Panc1 (cell line): ENCODE measurements around the gene PRDM1. TPM values are rescaled to one million over a fixed set of nuclear protein-coding genes. Genes with fewer than 3 reads are reported as not detected.

Experiments used
- ATAC-seq: fragments of 200-7000 bp; cut with Tn5 transposase; 2 replicates; pipeline ENCODE4 v1.9.1; 2020; ENCODE audit warnings: mild to moderate bottlenecking, moderate library complexity
- BruUV-seq: library from RNA; stranded (reverse); fragments of 400-500 nt; replicated peaks from 2 replicates; lab custom pipeline; 2021; lab: Mats Ljungman, UMichigan
- CTCF ChIA-PET: fragments of 300-600 bp; sonication (Branson Sonifier 250); formaldehyde crosslinking; loops from one replicate; lab custom pipeline; 2022; ENCODE audit warnings: antibody characterized with exemption; lab: Charles Lee
- POLR2A ChIA-PET: fragments of 300-600 bp; sonication (Branson Sonifier 250); formaldehyde crosslinking; loops from one replicate; lab custom pipeline; 2022; ENCODE audit warnings: antibody characterized with exemption; lab: Charles Lee
- DNase-seq: peaks from one replicate; pipeline ENCODE4 v3.0.0-alpha.2; 2010; ENCODE audit warnings: low read depth, low spot score
- H3K27ac ChIP-seq: 2 replicates; pipeline ENCODE4 v1.5.1; 2011; ENCODE audit warnings: mild to moderate bottlenecking, low read length, inconsistent platforms
- H3K27me3 ChIP-seq: fragments of 200-500 bp; sonication (Bioruptor generic); 2 replicates; pipeline ENCODE4 v1.6.0; 2014; ENCODE audit warnings: low read length, inconsistent platforms; ENCODE audit not compliant: control insufficient read depth, insufficient read depth
- H3K36me3 ChIP-seq: fragments of 200-500 bp; sonication (Bioruptor generic); 2 replicates; pipeline ENCODE4 v1.5.1; 2014; ENCODE audit warnings: inconsistent platforms, mild to moderate bottlenecking, low read length, moderate library complexity; ENCODE audit not compliant: control insufficient read depth, insufficient read depth
- H3K4me1 ChIP-seq: 2 replicates; pipeline ENCODE4 v1.5.1; 2011; ENCODE audit warnings: inconsistent platforms, mild to moderate bottlenecking, low read length, moderate library complexity; ENCODE audit not compliant: control insufficient read depth, insufficient read depth
- H3K4me3 ChIP-seq, 2 experiments: 2 replicates each; pipeline ENCODE4 v1.5.1; 2011 to 2012; ENCODE audit warnings: low read depth in 2 of 2, low read length in 2 of 2, mild to moderate bottlenecking in 2 of 2, inconsistent platforms in 1 of 2, moderate library complexity in 1 of 2
- H3K9me3 ChIP-seq: fragments of 200-500 bp; sonication (Bioruptor generic); 2 replicates; pipeline ENCODE4 v1.5.1; 2014; ENCODE audit warnings: low read depth, mild to moderate bottlenecking, inconsistent platforms, low read length, moderate library complexity; ENCODE audit not compliant: control insufficient read depth, insufficient read depth
- CTCF ChIP-seq: fragments of 450-650 bp; IDR thresholded peaks from 2 replicates; pipeline ENCODE4 v1.5.1; 2017; ENCODE audit warnings: mild to moderate bottlenecking
- POLR2AphosphoS5 ChIP-seq: IDR thresholded peaks from 2 replicates; pipeline ENCODE4 v1.6.1; 2012; ENCODE audit warnings: mild to moderate bottlenecking, low read depth, low read length, moderate library complexity
- REST ChIP-seq, 2 experiments: IDR thresholded peaks; 2 replicates each; pipeline ENCODE4 v1.6.1; 2011 to 2012; ENCODE audit warnings: low read depth in 2 of 2, control low read depth in 1 of 2, low read length in 1 of 2, mild to moderate bottlenecking in 1 of 2, moderate library complexity in 1 of 2; ENCODE audit not compliant: insufficient read depth in 1 of 2
- SIN3A ChIP-seq: IDR thresholded peaks from 2 replicates; pipeline ENCODE4 v1.6.1; 2012; ENCODE audit warnings: low read depth, mild to moderate bottlenecking, low read length, moderate library complexity, borderline replicate concordance; ENCODE audit not compliant: insufficient read depth
- TCF7L2 ChIP-seq: IDR thresholded peaks from 2 replicates; pipeline ENCODE4 v1.6.1; 2011; ENCODE audit warnings: mild to moderate bottlenecking, low read depth, low read length, inconsistent platforms
- in situ Hi-C: cut with HindIII; loops from 2 replicates; pipeline ENCODE4 v1.10.0; 2016; ENCODE audit warnings: low sequenced_read_pairs, low pct_unique_long_range_greater_than_20kb
- intact Hi-C: fragments of 100-400 bp; cut with micrococcal nuclease; formaldehyde crosslinking; loops from one replicate; pipeline ENCODE4 v1.10.0; 2022; ENCODE audit not compliant: unreplicated experiment
- total RNA-seq: library from RNA; stranded (reverse); gene quantifications from one replicate; pipeline ENCODE4 v1.2.1, GENCODE V29; 2021; ENCODE audit not compliant: unreplicated experiment

Gene PRDM1
- total RNA-seq, 1 experiment from 2014 or later = 2.6 TPM

GRCh38 chr6:106155219-106155830 is 69.2 kb downstream of the PRDM1 start:
- in situ Hi-C loops = no loop called here

GRCh38 chr6:106156413-106156812 is 70.3 kb downstream of the PRDM1 start:
- no peak overlapping the region for H3K27ac ChIP-seq
- ATAC-seq (no peak), DNase-seq (no peak)
- ChIA-PET CTCF (no interaction called here), POLR2A (no interaction called here)
- no peak overlapping the region for H3K4me3 ChIP-seq
- in situ Hi-C loops = no loop called here
- no TSS peak for BruUV-seq
- intact Hi-C loops = no loop called here
- no peaks in the 10 kb centered on the region for H3K27me3 ChIP-seq
- no peaks in the 10 kb centered on the region for H3K9me3 ChIP-seq
- H3K4me1 ChIP-seq = no peaks in the 10 kb centered on the region
- TF ChIP-seq REST (IDR thresholded peaks at IDR 0.05; ENCODE audit: insufficient read depth in 1 of 2, low read depth in 2 of 2, low read length in 1 of 2) (no peak), SIN3A (no peak), POLR2AphosphoS5 (no peak), CTCF (no peak), TCF7L2 (no peak)
- no peaks in the 10 kb centered on the region for H3K36me3 ChIP-seq

More at GRCh38 chr6:106155219-106155830, 69.2 kb downstream of the PRDM1 start:
- Histone ChIP-seq H3K27ac (no peak overlapping the region), H3K4me1 (no peaks in the 10 kb centered on the region), H3K4me3 (no peak overlapping the region), H3K36me3 (no peaks in the 10 kb centered on the region), H3K27me3 (no peaks in the 10 kb centered on the region), H3K9me3 (no peaks in the 10 kb centered on the region)
- ATAC-seq (no peak), DNase-seq (no peak)
- ChIA-PET POLR2A (interaction anchor here (0.6 kb wide), 2 partner anchors 23 to 37 kb away, joined by 3 to 5 read pairs; no protein-coding TSS in a partner anchor), CTCF (no interaction called here)
- BruUV-seq = no TSS peak
- intact Hi-C loops = no loop called here
- no peak for TF ChIP-seq CTCF
- no peak for TF ChIP-seq POLR2AphosphoS5
- no peak for TF ChIP-seq TCF7L2
- TF ChIP-seq SIN3A = no peak
- TF ChIP-seq REST (IDR thresholded peaks at IDR 0.05; ENCODE audit: insufficient read depth in 1 of 2, low read depth in 2 of 2, low read length in 1 of 2) = no peak
